Endothelial cell of umbilical vein (primary cell): ENCODE results near the gene PHF3. TPM values are rescaled to one million over a fixed set of nuclear protein-coding genes. Genes with fewer than 3 reads are reported as not detected.

Source experiments
- BruUV-seq: library from RNA; stranded (reverse); fragments of 400-500 nt; replicated peaks from 2 replicates; lab custom pipeline; 2021; lab: Mats Ljungman, UMichigan
- CTCF ChIA-PET: fragments of 300-600, 350-600 bp; sonication (Branson Sonifier 250); formaldehyde crosslinking; loops from one replicate; lab custom pipeline; 2021; ENCODE audit warnings: antibody characterized with exemption, inconsistent platforms; lab: Charles Lee
- POLR2A ChIA-PET: fragments of 300-600, 350-600 bp; sonication (Branson Sonifier 250); formaldehyde crosslinking; loops from one replicate; lab custom pipeline; 2021; ENCODE audit warnings: antibody characterized with exemption, inconsistent platforms; lab: Charles Lee
- DNase-seq: peaks from one replicate; pipeline ENCODE4 v3.0.0-alpha.2; 2011; ENCODE audit warnings: low read depth, low spot score
- FAIRE-seq: peaks from 2 replicates; lab custom pipeline; 2011; peaks lifted over from hg19 to GRCh38; lab: Jason Lieb, UNC
- H2AFZ ChIP-seq: 2 replicates; pipeline ENCODE4 v1.6.0; 2012; ENCODE audit warnings: low read depth, low read length, control low read depth, inconsistent platforms
- H3K27ac ChIP-seq: 2 replicates; pipeline ENCODE4 v1.5.1; 2011; ENCODE audit warnings: low read depth, mild to moderate bottlenecking, control low read depth, low read length, moderate library complexity; ENCODE audit not compliant: insufficient read depth
- H3K27me3 ChIP-seq, 2 experiments: 2 replicates each; pipeline versions ENCODE4 v1.6.0 to v1.6.1; 2011; ENCODE audit warnings: low read length in 2 of 2, mixed read lengths in 1 of 2; ENCODE audit not compliant: control insufficient read depth in 2 of 2, insufficient read depth in 2 of 2
- H3K36me3 ChIP-seq, 2 experiments: 2 replicates in 1 of 2; 3 replicates in 1 of 2; pipeline ENCODE4 v1.5.1; 2011; ENCODE audit warnings: low read length in 2 of 2, mild to moderate bottlenecking in 1 of 2, moderate library complexity in 1 of 2; ENCODE audit not compliant: control insufficient read depth in 2 of 2, insufficient read depth in 2 of 2; ENCODE audit errors: extremely low read depth in 1 of 2
- H3K4me1 ChIP-seq: 3 replicates; pipeline ENCODE4 v1.5.1; 2011; ENCODE audit warnings: mild to moderate bottlenecking, low read length; ENCODE audit not compliant: control insufficient read depth, insufficient read depth; ENCODE audit errors: extremely low read depth
- H3K4me2 ChIP-seq: 2 replicates; pipeline ENCODE4 v1.6.1; 2011; ENCODE audit warnings: low read length, control low read depth, mixed read lengths; ENCODE audit not compliant: insufficient read depth
- H3K4me3 ChIP-seq, 3 experiments: fragments of 200-600 bp in 1 of 3; sonication (generic), shearing (Covaris generic) in 1 of 3; replicated peaks in 1 of 3; 2 replicates each; pipeline ENCODE4 v1.5.1; 2011 to 2016; ENCODE audit warnings: control low read depth in 3 of 3, low read length in 3 of 3, mild to moderate bottlenecking in 2 of 3, inconsistent platforms in 1 of 3, low read depth in 1 of 3, moderate library complexity in 1 of 3; ENCODE audit not compliant: insufficient read depth in 1 of 3
- H3K79me2 ChIP-seq: 2 replicates; pipeline ENCODE4 v1.6.0; 2012; ENCODE audit warnings: low read length, inconsistent platforms; ENCODE audit not compliant: control insufficient read depth, insufficient read depth
- H3K9ac ChIP-seq: replicated peaks from 2 replicates; pipeline ENCODE3; 2011; ENCODE audit warnings: low read length, control low read depth; ENCODE audit not compliant: insufficient read depth; ENCODE audit errors: extremely low read depth
- H3K9me1 ChIP-seq: replicated peaks from 3 replicates; pipeline ENCODE4 v1.6.0; 2011; ENCODE audit warnings: mild to moderate bottlenecking, low read length; ENCODE audit not compliant: control insufficient read depth, insufficient read depth; ENCODE audit errors: extremely low read depth
- H3K9me3 ChIP-seq: replicated peaks from 2 replicates; pipeline ENCODE4 v1.5.1; 2012; ENCODE audit warnings: low read length, inconsistent platforms; ENCODE audit not compliant: control insufficient read depth, insufficient read depth
- H4K20me1 ChIP-seq: replicated peaks from 2 replicates; pipeline ENCODE3; 2011; ENCODE audit warnings: mild to moderate bottlenecking, low read length; ENCODE audit not compliant: control insufficient read depth, insufficient read depth; ENCODE audit errors: extremely low read depth
- EZH2 ChIP-seq: IDR thresholded peaks from 2 replicates; pipeline ENCODE4 v1.6.1; 2012; ENCODE audit warnings: borderline replicate concordance, low read depth, mild to moderate bottlenecking, moderate library complexity, low read length, inconsistent platforms; ENCODE audit not compliant: severe bottlenecking
- FOS ChIP-seq: IDR thresholded peaks from 2 replicates; pipeline ENCODE4 v1.6.1; 2011; ENCODE audit warnings: mild to moderate bottlenecking, low read length, moderate library complexity, borderline replicate concordance; ENCODE audit not compliant: insufficient read depth
- GATA2 ChIP-seq: IDR thresholded peaks from 2 replicates; pipeline ENCODE4 v1.7.0; 2011; ENCODE audit warnings: low read depth, mild to moderate bottlenecking, moderate library complexity, mixed read lengths, low read length; ENCODE audit not compliant: insufficient read length, insufficient read depth
- JUN ChIP-seq: IDR thresholded peaks from 2 replicates; pipeline ENCODE4 v1.6.1; 2011; ENCODE audit warnings: borderline replicate concordance, low read depth; ENCODE audit not compliant: insufficient read length, insufficient read depth
- MYC ChIP-seq: IDR thresholded peaks from one replicate; pipeline ENCODE4 v1.6.1; 2011; ENCODE audit warnings: mild to moderate bottlenecking, low read depth, low read length
- POLR2A ChIP-seq: IDR thresholded peaks from 2 replicates; pipeline ENCODE4 v1.6.1; 2012; ENCODE audit warnings: low read depth, mild to moderate bottlenecking, control low read depth, low read length
- POLR2AphosphoS5 ChIP-seq: IDR thresholded peaks from 2 replicates; pipeline ENCODE4 v1.6.1; 2012; ENCODE audit warnings: low read depth, mild to moderate bottlenecking, control low read depth, low read length, moderate library complexity; ENCODE audit not compliant: insufficient read depth
- dilution Hi-C: fragments of 300-500 bp; cut with MboI; formaldehyde crosslinking; loops from one replicate; pipeline ENCODE4 v1.15.0; 2019; ENCODE audit warnings: low sequenced_read_pairs; ENCODE audit not compliant: extremely low pct_ligation_motif_present
- intact Hi-C: fragments of 100-400 bp; cut with micrococcal nuclease; formaldehyde crosslinking; loops from one replicate; pipeline ENCODE4 v1.10.0; 2022
- polyA plus RNA-seq, 4 experiments: library from polyadenylated mRNA; depleted of rRNA in 3 of 4; stranded (reverse) in 3 of 4; unstranded in 1 of 4; fragments of >200 nt; gene quantifications; 2 replicates each; pipeline versions ENCODE4 v1.2.1 to v1.2.3, GENCODE V29; 2011 to 2012; ENCODE audit warnings: missing spikeins in 1 of 4
- total RNA-seq: library from RNA; stranded (reverse); gene quantifications from 2 replicates; pipeline ENCODE4 v1.2.3, GENCODE V29; 2021
- TF ChIP-seq, protein P1 (sequence below), 2 donors: IDR thresholded peaks; 1 replicate in 1 of 2; 2 replicates in 1 of 2; pipeline ENCODE4 v1.5.1; 2011; ENCODE audit warnings: low read length in 2 of 2, mild to moderate bottlenecking in 2 of 2, moderate library complexity in 2 of 2, control low read depth in 1 of 2, inconsistent platforms in 1 of 2, low read depth in 1 of 2; ENCODE audit not compliant: insufficient read depth in 1 of 2; ENCODE audit errors: extremely low read depth in 1 of 2
- TF ChIP-seq, protein P2 (sequence below): IDR thresholded peaks from 2 replicates; pipeline ENCODE4 v1.6.1; 2011; ENCODE audit not compliant: insufficient read depth, insufficient read length

The PHF3 gene
- total and polyA plus RNA-seq, 2 donors (not counting 3 experiments of a cell fraction or from before 2014, with no cell fraction given), result 4.6 to 29.6 TPM

GRCh38 chr6:63637865-63638445, 2.4 kb downstream of the PHF3 start:
- H3K36me3 ChIP-seq, result no peaks in the 10 kb centered on the region
- peaks cover 3 to 5% of the 10 kb centered on the region in 2 experiments for H3K27me3 ChIP-seq
- H3K4me1 ChIP-seq, result peaks cover 14% of the 10 kb centered on the region
- intact Hi-C loops (loop anchor here (2.0 to 5.0 kb wide), 3 partner anchors 44 to 169 kb away; no protein-coding TSS in a partner anchor), dilution Hi-C loops (no loop called here)
- no peaks in the 10 kb centered on the region for H3K9me1 ChIP-seq
- H3K4me2 ChIP-seq, result peak overlapping the region; percentile 98
- peak overlapping the region; percentile 91 for H3K9ac ChIP-seq
- no peak for DNase-seq
- TF ChIP-seq, protein P1, sequence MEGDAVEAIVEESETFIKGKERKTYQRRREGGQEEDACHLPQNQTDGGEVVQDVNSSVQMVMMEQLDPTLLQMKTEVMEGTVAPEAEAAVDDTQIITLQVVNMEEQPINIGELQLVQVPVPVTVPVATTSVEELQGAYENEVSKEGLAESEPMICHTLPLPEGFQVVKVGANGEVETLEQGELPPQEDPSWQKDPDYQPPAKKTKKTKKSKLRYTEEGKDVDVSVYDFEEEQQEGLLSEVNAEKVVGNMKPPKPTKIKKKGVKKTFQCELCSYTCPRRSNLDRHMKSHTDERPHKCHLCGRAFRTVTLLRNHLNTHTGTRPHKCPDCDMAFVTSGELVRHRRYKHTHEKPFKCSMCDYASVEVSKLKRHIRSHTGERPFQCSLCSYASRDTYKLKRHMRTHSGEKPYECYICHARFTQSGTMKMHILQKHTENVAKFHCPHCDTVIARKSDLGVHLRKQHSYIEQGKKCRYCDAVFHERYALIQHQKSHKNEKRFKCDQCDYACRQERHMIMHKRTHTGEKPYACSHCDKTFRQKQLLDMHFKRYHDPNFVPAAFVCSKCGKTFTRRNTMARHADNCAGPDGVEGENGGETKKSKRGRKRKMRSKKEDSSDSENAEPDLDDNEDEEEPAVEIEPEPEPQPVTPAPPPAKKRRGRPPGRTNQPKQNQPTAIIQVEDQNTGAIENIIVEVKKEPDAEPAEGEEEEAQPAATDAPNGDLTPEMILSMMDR (IDR thresholded peaks at IDR 0.05; ENCODE audit: extremely low read depth in 1 of 2, insufficient read depth in 1 of 2, low read depth in 1 of 2, low read length in 2 of 2), result no peak
- no peak for TF ChIP-seq FOS
- TF ChIP-seq EZH2, result no peak
- TF ChIP-seq, protein P2, sequence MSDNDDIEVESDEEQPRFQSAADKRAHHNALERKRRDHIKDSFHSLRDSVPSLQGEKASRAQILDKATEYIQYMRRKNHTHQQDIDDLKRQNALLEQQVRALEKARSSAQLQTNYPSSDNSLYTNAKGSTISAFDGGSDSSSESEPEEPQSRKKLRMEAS, result no peak
- no peak for TF ChIP-seq MYC
- no peak for TF ChIP-seq POLR2A
- TF ChIP-seq JUN, result no peak
- no peak for TF ChIP-seq GATA2
- no peak for TF ChIP-seq POLR2AphosphoS5
- no TSS peak for BruUV-seq
- peaks cover 9% of the 10 kb centered on the region for H4K20me1 ChIP-seq
- H3K27ac ChIP-seq, result no peak overlapping the region
- POLR2A ChIA-PET, result no interaction called here
- CTCF ChIA-PET, result interaction anchor here (0.8 to 4.7 kb wide), 7 partner anchors 10 to 285 kb away, joined by 3 to 42 read pairs (median 3); no protein-coding TSS in a partner anchor
- H3K79me2 ChIP-seq, result peaks cover 61% of the 10 kb centered on the region
- H2AFZ ChIP-seq, result no peak overlapping the region
- no peak for FAIRE-seq
- no peaks in the 10 kb centered on the region for H3K9me3 ChIP-seq
- peak overlapping the region in 1 of 3 experiments; percentile 96 for H3K4me3 ChIP-seq
